GM21367 (cell line): ENCODE data around the gene ICOS.
"Not testable (repeated sequence)": the region's sequence is repeated elsewhere in the genome, so short reads cannot be mapped to it uniquely, and the experiment has no call there.

ENCODE experiments used
- ATAC-seq: cut with Tn5 transposase; IDR thresholded peaks from one replicate; pipeline ENCODE4 v1.9.1; 2021; ENCODE audit not compliant: unreplicated experiment

ICOS gene

DNA sequence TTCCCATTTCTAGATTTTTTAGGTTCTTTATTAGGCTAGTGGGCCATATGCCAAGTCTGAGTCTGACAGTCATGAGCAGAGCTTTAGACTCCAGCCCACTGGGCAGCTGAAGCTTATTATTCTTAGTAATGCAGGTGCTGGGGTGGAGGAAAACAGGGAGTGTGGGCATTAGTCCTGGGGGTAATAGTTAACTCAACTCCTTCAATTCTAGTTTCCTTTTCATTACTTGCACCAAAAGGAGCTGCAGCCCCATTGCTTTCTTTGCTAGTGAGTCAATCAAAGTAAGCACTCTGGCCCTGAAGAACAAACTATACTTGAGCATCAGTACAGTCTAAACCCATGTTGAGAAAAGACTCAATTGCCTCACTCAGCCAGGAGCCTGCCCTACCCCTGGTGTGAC, 35.5 kb downstream of the ICOS start:
- no peak for ATAC-seq

- ATAC-seq: no peak
Measured at GRCh38 chr2:203973000-203973399, 36.4 kb downstream of the ICOS start.

DNA sequence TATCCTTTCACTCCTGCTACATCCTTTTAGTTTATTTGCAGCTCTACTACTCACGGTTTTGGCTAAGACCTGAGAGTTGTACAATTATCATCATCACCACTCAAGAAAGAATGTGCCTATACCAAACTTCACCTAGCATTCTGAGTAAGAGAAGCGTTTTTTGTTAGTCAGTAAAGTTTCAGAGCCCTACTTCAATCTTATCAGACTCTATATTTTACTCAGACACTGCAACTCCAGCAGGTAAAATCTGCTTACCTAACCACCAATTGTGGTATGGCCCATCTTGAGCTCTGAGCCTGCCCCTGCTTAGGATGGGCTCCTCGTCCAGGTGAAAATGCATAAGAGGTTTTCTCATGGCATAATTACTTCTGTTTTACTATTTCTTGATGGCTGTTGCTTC, 37.1 kb downstream of the ICOS start:
- ATAC-seq: no peak

DNA sequence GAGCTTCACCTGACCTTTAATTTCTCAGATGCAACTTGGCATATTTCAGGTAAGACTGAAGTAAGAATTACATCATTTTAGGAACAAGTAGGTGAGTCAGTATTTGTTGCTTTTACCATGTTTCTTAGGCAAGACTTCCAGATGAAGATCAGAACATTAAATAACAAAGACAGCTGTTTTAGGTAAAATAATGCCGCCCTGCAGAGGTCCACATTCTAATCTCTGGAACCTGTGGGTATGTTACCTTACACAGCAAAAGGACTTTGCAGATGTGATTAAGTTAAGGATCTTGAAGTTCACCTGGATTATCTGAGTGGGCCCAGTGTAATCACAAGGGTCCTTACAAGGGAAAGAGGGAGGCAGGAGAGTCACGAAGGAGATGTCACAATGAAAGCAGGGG, 39.3 kb downstream of the ICOS start:
- ATAC-seq: no peak

- ATAC-seq: no peak
Measured at GRCh38 chr2:203982276-203982675, 45.7 kb downstream of the ICOS start.

DNA sequence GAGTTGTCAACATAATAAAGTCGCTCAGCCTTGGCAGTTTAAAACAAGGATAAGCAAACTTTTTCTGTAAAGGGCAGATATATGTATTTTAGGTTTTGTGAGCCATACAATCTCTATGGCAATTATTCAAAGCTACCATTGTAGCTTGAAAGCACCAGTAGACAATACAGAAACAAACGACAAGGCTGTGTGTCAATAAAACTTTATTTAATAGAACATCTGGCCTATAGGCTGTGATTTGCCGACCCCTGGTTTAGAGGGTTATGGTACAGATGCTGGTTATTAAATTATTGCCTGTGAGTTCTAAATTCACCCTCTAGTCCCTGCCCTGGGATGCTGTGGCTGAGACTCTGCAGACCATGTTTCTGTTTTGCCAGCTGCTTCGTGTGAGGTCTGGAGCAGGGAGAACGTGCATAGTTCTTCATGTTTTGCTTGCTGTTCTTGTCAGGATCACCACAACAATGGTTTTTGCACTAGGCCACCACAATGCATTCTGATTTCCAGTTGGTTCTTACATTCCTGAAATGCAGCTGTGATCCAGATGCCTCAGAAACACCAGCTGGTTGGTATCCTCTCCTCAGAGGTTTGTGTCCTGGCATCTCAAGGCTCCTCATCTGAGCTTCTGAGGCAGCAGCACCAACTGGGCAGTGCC, 46.6 kb downstream of the ICOS start:
- no peak for ATAC-seq

DNA sequence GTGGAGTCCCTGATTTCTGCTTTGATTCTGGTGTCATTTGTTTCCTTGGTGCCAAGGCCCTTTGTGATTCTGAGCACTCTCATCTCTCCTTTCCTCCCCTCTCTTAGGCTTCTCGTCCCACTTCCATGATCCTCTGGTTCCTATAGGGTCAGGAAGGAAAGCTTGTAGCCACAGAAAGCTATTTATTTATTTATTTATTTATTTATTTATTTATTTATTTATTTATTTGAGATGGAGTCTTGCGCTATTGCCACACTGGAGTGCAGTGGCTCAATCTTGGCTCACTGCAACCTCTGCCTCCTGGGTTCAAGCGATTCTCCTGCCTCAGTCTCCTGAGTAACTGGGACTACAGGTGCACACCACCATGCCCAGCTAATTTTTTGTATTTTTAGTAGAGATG, 49.4 kb downstream of the ICOS start:
- not testable (repeated sequence) for ATAC-seq

GRCh38 chr2:203987959-203988358, 51.4 kb downstream of the ICOS start:
- ATAC-seq: no peak

DNA sequence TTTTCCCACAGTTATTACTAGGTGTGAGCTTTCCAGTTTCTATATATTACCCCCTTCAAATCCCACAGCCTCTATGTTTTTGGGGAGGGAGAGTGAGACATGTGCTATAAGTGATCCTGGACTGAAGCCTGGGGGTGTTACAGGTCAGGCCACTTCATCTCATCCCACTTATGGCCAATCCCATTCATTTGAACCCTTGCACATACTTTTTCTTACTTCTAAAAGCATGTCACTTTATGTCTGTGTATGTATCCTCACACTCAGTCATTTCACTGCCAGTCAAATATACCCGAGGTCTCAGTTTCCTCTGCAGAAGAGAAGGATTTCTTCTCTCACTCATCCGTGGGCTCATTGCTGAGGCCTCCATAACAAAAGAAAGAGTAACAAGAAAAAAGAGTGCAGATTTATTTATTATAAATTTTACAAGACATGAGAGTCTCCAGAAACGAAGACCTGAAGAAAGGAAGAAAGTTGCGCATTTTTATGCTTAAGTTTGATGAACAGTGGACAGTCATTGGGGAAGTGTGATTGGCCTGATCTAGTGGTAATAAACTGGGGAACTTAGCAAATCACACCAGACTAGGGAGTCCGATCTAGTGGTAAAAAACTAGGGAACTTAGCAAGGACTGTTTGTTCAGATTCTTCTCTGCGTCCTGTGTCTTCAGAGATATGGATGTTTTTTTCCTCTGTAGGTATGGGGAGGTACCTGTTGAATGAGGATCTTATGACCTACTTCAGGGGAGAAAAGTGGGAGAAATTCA, 52.1 kb downstream of the ICOS start:
- no peak for ATAC-seq

DNA sequence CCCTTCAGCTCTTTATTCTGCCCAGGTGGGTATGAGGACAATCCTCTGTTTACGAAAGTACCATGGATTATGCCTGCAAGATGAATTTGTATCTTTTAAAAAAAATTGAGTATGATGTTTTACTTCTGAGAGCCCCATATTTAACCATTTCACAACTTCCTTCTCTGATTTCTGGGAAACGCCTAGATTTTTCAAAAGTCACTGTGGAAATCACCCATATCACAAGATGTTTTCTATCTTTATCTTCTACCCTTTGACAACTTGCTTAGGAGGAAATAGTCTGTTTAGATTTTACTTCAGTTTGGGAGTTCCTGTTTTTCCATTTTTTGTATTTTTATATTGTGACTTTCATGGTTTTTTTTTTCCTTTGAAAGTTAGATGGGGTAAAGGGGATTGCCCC, 53.0 kb downstream of the ICOS start:
- no peak for ATAC-seq

- ATAC-seq: no peak
Measured at GRCh38 chr2:203992509-203992908, 55.9 kb downstream of the ICOS start.

DNA sequence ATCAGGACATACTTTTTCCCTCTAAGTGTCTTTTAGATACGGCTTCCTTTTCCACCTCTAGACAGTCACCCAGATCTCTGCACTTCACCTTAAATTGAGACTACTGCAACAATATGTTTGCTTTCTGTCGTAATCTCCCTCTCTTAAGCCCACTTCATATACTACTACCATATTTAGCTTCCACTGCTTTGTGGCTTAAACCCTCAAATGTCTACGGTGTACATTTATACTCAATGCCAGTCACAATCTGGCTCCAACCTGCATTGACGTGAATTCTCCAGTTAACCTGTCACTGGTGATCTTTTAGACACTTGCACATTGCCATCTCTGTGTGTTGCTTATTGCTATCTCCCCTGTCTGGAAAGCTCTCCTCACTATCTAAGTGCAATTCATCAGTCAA, 56.4 kb downstream of the ICOS start:
- ATAC-seq: no peak

DNA sequence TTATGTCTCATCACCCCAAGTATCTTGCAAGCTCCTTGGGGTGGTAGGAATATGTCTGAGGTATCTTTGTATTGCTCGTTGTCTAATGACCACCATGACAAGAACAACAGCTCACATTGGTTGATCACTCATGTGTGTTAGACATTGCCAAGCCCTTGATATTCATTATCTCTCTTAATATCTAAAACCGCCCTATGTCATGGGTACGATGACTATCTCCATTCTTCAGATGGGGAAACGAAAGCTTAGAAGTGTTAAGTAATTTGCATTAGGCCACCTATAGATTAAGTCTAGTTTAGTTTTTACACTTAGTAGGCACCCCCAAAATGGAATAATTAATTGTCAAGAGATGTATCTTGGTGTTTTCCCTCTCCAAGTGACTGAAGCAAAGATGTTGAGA, 57.0 kb downstream of the ICOS start:
- no peak for ATAC-seq

GRCh38 chr2:203994735-203995134, 58.2 kb downstream of the ICOS start:
- ATAC-seq: no peak

GRCh38 chr2:203996692-203997091, 60.1 kb downstream of the ICOS start:
- ATAC-seq: no peak

- no peak for ATAC-seq
Measured at GRCh38 chr2:203997481-203997880, 60.9 kb downstream of the ICOS start.

GRCh38 chr2:203997980-203998809, 61.6 kb downstream of the ICOS start:
- no peak for ATAC-seq

DNA sequence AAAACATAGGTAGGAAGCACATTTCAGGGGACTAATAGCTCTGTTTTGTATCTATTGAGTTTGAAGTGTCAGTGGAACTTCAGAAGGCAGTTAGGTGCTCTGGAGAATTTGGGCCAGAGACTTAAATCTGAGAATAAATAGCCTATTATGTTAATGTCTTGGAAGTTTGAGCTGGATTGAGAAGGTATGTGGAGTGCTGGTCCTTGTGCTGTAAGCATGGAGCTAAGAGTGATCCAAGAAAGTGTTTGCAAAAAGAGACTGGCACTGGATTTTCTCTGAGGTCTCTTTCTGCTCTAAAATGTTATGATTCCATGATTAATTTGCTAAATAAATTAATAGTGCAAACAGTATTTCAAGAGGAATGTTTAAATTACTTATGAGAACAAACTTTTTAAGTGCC, 63.3 kb downstream of the ICOS start:
- ATAC-seq: no peak

DNA sequence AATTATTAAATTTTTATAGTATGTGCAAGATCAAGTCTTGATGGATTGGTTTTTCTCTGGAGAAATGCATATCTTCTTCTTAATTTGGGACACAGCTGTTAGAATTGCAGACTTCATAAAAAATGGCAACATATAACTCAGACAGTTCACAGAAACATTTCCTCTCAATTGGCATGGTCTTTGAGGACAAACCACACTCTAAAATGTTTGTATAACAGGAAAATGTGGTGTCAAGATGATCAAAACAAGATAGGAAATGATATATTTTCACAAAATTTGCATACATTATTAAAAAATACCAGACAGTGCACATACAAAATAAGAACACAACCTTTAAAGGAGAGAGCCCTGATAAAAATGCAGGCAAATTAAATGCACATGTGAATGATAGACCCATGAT, 63.9 kb downstream of the ICOS start:
- ATAC-seq: no peak

DNA sequence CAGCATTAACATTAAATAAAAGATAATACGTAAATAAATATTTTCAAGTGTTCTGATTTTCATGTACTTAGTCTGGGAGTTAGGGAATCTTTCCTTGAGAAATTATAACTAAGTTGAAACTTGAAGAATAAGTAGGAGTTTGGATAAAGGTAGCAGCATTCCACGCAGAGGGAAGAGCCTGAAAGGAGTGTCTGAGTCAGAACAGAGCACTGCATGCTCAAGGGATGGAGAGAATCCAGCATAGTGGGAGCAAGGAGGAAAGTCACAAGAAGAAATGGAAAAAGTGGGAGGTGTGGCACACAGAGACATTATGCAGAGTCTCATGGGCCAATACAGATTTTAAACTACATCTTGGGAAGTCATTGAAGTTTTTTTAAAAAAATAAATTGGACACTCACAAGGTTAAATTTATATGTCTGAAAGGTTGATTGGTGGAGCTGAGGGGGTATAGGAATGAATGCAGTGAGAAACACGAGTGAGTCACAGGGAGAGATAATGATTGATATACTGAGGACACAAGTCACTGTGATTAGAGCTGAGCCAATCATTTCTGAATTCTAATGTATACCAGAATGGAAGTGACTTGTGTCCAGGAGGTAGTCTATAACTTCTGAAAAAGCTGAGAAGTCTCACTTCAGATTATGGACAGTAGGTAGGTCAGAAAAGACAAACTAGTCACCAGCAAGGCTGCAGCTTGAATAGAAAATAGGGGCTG, 66.9 kb downstream of the ICOS start:
- no peak for ATAC-seq

- ATAC-seq: no peak
Measured at GRCh38 chr2:204004912-204005311, 68.3 kb downstream of the ICOS start.
